NK-92 treated with Interleukin-12 subunit alpha and Interleukin-12 subunit beta, amount 100 ng/mL, for 24 hours (cell line): Measurements from ENCODE around the gene TMEM229A.
"Not testable (repeated sequence)": the region's sequence is repeated elsewhere in the genome, so short reads cannot be mapped to it uniquely, and the experiment has no call there.

ENCODE experiments used
- DNase-seq: peaks from one replicate; lab custom pipeline; 2025; lab: John Stamatoyannopoulos, UW

TMEM229A gene

GRCh38 chr7:124032369-124033094 is at the start of gene TMEM229A:
Gene TMEM229A (minus strand): TSS chr7:124033067. CDS start chr7:124033003, 64 bp downstream.
- DNase-seq, result no peak

GRCh38 chr7:124082234-124082633 is 49.4 kb upstream of the TMEM229A start:
- DNase-seq, result not testable (repeated sequence)

GRCh38 chr7:124077546-124077945 is 44.7 kb upstream of the TMEM229A start:
- DNase-seq, result no peak

DNA sequence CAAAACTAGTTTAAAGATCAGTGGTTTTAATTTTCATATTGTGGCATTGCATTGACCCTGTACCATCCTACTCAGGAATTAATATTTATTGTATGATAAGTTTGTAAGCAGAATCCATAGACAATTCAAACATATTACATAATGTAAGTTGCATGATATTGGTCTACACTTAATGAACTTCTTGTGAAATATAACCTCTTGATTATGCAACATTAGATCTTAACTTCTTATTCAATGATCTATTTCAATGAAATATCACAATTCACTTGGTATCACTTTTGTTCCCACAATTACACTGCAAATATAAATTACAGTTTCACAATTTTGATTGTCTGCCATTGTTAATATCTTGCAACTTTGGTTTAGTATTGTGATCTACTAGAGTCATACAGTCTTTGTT is 44.0 kb upstream of the TMEM229A start:
- no peak for DNase-seq

- DNase-seq, result no peak
Observed at GRCh38 chr7:124074007-124074406, 41.1 kb upstream of the TMEM229A start.

DNA sequence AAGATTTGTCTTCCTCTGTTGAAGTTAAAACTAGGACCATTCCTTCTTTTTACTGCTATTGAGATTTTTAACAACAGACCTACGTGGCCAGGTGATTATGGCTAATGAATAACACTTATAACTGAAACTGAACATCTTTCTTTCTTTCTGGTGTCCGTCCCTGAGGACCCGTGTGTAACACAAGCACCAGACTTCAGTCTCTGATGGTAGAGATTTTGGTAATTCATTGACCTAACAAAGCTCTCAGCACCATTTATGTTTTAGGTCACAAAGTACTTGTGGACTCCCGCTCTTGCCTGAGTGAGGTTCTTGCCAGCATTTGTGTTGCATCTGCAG is 40.4 kb upstream of the TMEM229A start:
- DNase-seq, result no peak

- no peak for DNase-seq
Observed at GRCh38 chr7:124072603-124073309, 39.9 kb upstream of the TMEM229A start.

DNA sequence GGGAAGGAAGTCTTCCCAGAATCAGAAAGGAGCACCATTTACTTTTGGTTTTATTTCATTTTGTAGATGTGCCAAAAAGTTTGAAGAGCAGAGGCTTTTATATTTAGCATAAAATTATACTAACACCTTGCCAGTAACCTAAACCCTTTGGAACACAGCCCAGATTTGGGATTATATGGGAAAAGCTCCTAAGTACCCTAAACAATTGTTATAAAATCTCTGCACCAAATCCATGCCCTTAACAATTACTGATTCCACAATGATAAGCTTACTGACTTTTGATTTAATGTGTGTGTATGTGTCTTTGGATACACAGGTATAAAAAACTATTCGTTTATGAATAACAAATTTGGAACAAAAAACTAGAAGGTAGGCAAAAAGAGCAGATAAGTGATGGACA is 39.0 kb upstream of the TMEM229A start:
- no peak for DNase-seq

DNA sequence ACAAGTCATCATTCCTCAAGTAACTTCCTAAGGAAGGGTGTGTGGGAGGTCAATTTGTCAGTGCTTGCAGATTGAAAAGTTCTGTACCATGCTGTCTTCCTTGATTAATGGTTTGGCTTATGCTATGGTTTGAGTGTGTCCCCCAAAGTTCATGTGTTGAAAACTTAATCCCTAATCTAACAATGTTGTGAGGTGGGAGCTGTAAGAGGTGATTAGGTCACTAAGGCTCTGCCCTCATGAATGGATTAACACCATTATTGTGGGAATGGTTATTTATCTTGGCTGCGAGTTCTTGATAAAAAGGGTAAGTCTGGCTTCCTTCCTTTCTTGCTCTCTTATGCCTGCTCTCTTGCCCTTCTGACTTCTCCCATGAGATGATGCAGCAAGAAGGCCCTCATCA is 29.3 kb upstream of the TMEM229A start:
- DNase-seq, result no peak

GRCh38 chr7:124060528-124060927 is 27.7 kb upstream of the TMEM229A start:
- DNase-seq, result no peak

GRCh38 chr7:124059375-124059774 is 26.5 kb upstream of the TMEM229A start:
- DNase-seq, result no peak

DNA sequence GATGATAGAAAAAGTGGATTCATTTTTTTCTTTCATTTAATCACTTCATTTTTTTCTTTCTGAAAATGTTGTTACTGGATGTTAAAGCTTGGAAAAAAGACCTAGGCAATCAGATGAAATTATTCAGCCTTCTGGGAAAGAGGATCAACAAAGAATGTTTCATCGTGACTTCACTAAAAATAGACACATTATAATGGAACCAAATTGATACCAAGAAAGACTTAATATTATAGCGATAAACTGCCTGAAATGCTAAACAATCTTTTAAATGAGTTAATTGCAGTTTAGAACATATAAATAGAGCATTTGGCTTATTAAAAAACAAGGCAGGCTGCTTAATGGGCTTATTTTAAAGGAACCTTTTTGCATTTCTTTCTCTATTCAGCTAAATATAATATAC is 25.6 kb upstream of the TMEM229A start:
- DNase-seq, result no peak

- no peak for DNase-seq
Observed at GRCh38 chr7:124057872-124058271, 25.0 kb upstream of the TMEM229A start.

GRCh38 chr7:124056234-124056633 is 23.4 kb upstream of the TMEM229A start:
- DNase-seq, result no peak

GRCh38 chr7:124051681-124052377 is 19.0 kb upstream of the TMEM229A start:
- no peak for DNase-seq

GRCh38 chr7:124042826-124043225 is 10.0 kb upstream of the TMEM229A start:
- no peak for DNase-seq

DNA sequence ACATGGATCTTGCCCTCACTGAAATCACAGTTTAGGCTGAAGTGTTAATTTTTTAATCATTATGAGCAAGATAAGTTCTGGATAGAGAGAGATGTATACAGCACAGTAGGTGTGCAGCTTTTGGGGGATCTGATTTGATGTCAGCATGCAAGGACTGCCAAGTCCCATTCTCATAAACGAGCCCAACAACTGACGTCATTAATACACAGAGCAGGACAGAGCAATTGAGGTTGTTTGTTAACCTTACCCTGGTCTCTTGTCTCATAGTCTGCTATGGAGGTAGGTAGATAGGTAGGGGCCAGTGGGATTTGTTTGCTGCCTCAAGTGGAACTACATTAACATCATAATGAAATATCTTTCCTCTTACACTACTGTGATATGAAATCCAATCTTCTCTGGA is 8.6 kb upstream of the TMEM229A start:
- no peak for DNase-seq

DNA sequence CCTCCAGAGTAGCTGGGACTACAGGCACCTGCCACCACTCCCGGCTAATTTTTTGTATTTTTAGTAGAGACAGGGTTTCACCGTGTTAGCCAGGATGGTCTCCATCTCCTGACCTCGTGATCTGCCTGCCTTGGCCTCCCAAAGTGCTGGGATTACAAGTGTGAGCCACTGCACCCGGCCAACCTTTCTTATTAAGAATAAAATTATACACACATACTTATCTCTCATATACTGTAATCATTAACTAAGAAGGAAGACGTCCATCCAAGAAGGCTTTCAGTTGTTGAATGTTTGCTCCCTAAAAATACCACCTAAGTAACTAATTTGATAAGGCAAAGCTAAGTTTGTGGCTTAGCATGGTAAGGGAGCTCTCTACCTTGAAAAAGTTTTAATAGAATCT is 5.0 kb upstream of the TMEM229A start:
- DNase-seq, result not testable (repeated sequence)

GRCh38 chr7:124035706-124036105 is 2.8 kb upstream of the TMEM229A start:
- no peak for DNase-seq

- no peak for DNase-seq
Observed at GRCh38 chr7:124034754-124035100, 1.9 kb upstream of the TMEM229A start.

DNA sequence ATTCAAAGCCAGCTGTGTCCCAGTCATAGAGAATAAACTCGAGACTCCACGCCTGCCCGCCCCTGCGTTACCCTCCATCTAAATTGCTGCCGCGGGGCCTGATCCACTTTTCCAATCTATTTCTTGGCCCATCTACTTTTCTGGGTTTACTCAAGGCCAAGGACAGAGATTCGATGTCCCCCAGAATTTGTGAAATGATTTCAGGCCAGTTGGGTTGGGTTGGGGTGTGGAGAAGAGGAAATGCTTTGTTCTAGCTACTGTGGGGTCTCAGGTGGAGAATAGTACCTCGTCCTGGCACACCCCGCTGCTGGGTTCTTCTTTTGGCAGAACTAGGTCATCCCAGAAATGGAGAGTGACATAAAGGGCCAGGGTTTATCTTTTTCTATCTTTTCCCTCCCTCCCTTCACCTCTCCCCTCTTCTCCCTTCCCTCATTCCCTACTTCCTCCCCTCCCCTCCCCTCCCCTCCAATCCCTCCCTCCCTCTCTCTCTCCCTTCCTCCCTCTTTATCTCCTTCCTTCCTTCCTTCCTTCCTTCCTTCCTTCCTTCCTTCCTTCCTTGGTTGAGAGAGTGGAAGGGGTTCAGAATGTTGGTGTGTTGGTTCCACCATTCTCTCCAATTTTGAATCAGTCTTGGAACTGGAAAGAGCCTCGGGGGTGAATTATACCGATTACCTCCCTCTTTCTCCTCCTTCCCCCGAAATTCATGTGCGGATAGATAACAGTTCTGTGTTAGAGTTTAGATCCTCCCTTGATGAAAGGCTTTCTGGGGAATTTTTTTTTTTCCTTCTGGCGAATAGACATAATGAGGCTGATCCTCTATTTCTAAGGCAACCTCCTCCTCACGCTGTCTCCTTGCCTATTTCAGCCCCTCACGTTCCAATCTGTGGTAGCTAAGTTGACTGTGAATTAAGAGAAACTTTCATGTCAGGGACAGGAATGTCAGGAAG is 1.2 kb upstream of the TMEM229A start:
- no peak for DNase-seq
